Lower leg skin (tissue), 3 donors: ENCODE results near the gene PHACTR4.

Experiments
- POLR2A ChIP-seq, 2 donors: fragments of 450-650 bp; IDR thresholded peaks; one replicate each; pipeline ENCODE4 v1.6.1; 2016 to 2017; ENCODE audit warnings: antibody characterized with exemption in 2 of 2, mild to moderate bottlenecking in 1 of 2, moderate library complexity in 1 of 2
- TF ChIP-seq, protein P1 (sequence below), 3 donors: fragments of 450-650 bp; IDR thresholded peaks; one replicate each; pipeline ENCODE4 v1.5.1; 2016; ENCODE audit warnings: antibody characterized with exemption in 3 of 3, mild to moderate bottlenecking in 3 of 3, moderate library complexity in 2 of 3

DNA sequence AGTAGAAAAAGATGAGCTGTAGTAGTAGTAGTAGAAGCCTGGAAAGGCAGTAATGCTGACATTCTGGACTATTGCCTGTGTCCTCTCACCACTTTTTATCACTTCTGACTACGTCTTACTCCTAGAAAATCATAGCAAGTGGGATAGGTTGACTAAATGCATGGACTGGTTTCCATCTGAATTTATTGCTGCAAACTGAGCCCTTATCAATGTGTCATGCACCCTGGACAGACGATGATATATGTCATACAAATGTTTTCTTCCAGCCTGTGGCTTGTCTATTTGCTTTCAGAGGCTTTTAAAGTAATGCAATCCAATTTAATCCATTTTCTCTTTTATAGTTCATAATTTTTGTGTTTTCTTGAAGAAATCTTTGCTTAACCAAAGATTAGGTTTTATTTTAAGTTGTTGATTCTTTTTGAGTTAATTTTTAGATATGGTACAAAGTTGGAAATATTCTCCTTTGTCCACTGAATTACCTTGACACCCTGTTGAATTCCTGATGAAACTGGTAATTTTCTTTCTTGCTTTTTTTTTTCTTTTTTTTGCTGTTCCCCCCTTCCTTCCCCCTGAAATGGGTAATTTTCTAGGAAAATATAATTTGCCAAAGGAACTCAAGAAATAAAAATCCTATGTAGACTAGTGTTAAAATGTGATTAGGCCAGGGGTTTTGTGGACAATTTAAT, 47.1 kb downstream of the PHACTR4 start:
- TF ChIP-seq, protein P1, sequence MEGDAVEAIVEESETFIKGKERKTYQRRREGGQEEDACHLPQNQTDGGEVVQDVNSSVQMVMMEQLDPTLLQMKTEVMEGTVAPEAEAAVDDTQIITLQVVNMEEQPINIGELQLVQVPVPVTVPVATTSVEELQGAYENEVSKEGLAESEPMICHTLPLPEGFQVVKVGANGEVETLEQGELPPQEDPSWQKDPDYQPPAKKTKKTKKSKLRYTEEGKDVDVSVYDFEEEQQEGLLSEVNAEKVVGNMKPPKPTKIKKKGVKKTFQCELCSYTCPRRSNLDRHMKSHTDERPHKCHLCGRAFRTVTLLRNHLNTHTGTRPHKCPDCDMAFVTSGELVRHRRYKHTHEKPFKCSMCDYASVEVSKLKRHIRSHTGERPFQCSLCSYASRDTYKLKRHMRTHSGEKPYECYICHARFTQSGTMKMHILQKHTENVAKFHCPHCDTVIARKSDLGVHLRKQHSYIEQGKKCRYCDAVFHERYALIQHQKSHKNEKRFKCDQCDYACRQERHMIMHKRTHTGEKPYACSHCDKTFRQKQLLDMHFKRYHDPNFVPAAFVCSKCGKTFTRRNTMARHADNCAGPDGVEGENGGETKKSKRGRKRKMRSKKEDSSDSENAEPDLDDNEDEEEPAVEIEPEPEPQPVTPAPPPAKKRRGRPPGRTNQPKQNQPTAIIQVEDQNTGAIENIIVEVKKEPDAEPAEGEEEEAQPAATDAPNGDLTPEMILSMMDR (IDR thresholded peaks at IDR 0.05), result no peak
- TF ChIP-seq POLR2A (IDR thresholded peaks at IDR 0.05), result no peak
